ENCODE measurements around the gene FOXJ2.

GRCh38 chr12:8080120-8080519, 47.6 kb downstream of the FOXJ2 start:
- TF ChIP-seq POLR2A (IDR thresholded peaks at IDR 0.05) = no peak
- TF ChIP-seq CTCF (IDR thresholded peaks at IDR 0.05) = no peak
- TF ChIP-seq POLR2AphosphoS5 (IDR thresholded peaks at IDR 0.05) = no peak
